ENCODE measurements around the gene AFF2.

AFF2 gene

DNA sequence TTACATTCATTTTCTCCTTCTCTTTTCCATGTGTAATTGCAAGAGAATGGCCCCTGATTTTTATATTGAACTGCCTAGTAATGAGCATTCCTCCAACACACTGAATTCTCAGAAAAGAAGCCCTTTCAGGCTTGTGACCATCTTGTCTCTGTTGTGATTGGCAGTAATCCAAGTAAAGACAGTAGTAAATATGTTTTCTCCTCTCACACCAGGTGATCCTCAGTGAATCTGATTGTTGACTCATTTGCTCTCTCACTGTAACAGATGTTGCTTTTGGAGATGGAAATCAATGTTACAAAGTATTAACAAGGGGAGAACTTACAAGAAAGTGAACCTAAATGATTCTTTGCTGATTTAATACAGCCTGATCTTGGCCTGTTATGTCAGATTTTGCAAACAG lies 271.0 kb downstream of the AFF2 start:
- DNase-seq = no peak

DNA sequence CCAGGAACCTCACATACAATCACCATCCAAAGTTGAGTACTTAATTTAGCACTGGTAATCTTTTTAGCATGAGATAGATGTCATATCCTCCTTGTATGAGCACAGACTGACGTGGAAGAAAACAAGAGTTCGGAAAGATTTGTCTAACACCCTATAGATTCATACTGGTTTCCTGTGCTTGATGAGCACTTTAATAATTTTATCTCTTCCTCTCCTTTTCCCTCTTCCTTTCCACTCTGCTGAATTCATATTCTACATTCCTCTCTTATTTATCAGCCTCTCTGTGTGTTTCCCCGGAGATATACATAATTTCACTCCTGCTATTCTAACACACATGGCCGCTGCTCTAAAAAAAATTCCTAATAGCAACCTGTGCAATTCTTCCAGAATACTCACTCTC lies 273.9 kb downstream of the AFF2 start:
- DNase-seq = no peak

DNA sequence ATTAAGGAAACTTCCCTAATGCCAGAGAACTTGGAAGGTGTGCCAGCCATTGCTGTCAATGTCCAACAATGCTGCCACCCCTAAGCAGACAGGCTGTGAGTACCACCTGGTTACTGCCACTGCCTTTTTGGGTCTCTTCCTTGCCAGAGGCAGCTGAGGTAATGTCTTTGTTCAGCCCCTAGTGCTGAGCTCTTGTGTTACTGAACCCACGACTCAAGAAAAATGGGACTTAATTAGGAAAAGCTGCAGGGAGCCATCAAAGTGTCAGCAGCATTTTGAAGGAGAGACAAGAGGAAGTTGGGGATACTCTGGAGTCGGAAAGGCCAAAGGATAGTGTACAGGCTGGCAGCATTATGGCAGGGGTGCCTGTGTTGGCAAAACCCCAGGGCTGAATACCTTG lies 283.7 kb downstream of the AFF2 start:
- no peak for DNase-seq

GRCh38 chrX:148784856-148785255 lies 284.4 kb downstream of the AFF2 start:
- DNase-seq = no peak

- no peak for DNase-seq
Observed at GRCh38 chrX:148785256-148785655, 284.8 kb downstream of the AFF2 start.

DNA sequence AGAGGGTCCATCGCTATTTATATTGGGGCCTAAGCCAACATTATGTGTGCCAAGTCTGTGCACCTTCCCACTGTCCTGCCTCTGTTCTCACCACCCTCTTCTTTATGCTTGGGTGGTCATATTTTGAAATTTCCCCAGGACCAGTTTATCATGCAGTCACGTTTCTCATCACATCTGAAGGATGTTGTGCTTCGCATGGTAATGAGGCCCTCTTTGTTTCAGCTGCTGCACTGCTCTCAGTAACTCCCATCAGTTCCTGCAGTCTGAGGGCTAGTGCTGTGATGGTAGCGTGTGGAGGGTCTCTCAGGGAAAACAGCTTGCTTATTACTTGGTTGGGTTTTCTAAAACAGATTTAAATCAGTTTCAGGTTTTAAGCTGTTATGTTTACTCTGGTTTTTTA lies 288.0 kb downstream of the AFF2 start:
- no peak for DNase-seq

GRCh38 chrX:148794350-148794749 lies 293.9 kb downstream of the AFF2 start:
- no peak for DNase-seq

- no peak for DNase-seq
Observed at GRCh38 chrX:148804579-148805355, 304.4 kb downstream of the AFF2 start.

DNA sequence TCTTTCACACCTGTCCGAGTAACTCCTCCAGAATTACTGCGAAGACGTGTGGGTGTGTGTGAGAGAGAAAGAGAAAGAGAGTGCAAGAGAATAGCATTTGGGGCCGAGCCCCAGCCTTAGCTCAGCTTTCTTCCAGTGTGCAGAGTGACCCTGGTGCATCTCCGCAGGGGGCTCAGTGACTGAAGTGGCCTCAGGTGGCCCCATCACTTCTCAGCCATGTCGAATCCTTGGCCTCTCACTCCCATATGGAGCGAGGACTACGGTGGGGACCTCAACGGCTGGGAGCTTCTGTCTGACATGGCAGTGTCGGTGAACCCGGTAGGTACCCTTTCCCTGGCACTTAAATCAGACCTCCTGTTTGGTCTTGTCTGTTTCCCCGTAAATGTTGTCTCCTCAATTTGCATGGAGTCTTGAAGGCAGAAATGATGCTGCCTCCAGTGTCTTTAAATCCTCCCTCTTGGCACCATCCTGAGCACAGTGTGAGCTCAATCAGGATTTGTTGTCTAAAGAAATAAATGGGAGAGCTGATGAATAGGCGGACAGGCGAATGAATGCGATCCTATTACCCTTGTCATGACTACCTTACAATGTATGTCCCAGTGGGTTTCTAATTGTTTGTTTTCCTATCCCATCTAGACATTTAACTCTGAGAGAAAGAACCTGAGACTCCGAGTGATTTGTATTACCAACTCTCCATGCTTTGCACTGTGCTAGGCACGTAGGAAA lies 305.9 kb downstream of the AFF2 start:
- DNase-seq = no peak

- DNase-seq = no peak
Observed at GRCh38 chrX:148808833-148809232, 308.4 kb downstream of the AFF2 start.

DNA sequence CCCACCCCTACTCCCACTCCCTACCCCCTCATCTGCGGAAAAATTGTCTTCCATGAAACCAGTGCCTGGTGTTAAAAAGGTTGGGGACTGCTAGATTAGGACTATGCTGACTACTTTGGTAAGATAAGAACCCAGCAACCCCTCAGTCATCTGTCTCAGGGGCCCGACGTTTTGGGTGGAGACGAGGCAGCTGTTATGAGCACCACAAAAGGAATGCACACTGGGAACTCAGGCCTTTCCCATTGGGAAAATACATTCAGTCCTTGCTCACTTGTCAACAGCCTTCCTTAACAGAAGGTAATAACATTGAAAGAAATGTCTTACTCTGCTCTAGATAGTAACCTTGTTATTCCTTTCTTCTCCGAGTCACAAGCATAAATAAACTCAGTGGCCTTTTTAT lies 310.8 kb downstream of the AFF2 start:
- no peak for DNase-seq

- DNase-seq = no peak
Observed at GRCh38 chrX:148813422-148813821, 313.0 kb downstream of the AFF2 start.

DNA sequence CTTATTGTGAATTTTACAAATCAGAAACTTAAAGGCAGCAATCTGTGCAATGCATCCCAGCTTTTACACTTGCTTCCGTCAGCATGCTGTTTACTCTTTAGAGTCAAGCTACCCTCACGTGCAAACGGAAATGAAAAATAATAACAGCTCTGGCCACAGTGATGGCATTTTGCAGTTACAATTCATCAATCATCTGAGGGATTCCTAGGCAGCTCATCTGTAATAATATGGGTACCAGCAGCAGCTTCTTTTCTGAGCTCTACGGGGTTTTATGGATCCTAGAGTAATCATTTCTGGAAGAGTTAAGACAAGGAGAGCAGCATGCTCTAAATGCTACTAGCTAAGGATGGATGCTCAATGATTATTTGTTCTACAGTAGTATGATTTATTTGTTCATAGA lies 313.6 kb downstream of the AFF2 start:
- DNase-seq = no peak

GRCh38 chrX:148815218-148815961 lies 315.0 kb downstream of the AFF2 start:
- DNase-seq = no peak

DNA sequence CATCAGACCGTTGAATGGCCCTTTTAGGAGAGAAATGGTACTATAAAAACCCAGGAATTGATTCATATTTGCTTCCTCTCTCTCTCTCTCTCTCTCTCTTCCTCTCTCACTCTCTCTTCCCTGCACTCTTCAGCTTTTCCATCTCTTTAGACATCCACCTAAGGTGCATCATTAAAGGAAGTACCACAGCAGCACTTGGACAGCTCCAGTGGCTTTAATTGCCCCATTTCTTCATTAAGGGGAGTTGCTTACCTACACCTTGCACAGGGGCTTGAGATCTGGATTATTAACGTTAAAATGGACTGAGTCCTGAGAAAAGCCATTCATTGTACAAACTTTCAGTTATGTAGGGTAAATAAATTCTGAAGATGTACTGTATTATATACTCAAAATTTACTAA lies 323.6 kb downstream of the AFF2 start:
- no peak for DNase-seq

GRCh38 chrX:148825696-148826095 lies 325.3 kb downstream of the AFF2 start:
- DNase-seq = no peak

- DNase-seq = no peak
Observed at GRCh38 chrX:148836741-148837140, 336.3 kb downstream of the AFF2 start.

DNA sequence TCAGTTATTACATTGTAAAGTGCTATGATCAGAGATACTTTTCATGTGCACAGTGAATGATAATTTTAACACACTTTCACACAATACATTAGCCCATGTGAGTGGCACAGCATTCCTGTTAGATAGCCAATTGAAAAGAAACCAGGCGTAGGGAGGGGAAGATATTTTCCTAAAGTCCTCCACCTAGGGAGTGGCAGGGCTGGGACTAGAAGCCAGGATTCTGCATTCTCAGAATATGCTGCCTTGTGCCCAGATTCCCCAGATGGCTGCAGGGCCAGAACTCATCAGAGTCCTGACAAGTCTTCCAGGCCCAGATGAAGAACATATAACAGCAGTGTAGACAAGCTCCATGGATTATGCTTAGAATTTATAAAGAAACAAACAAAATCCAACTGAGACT lies 350.2 kb downstream of the AFF2 start:
- no peak for DNase-seq

- no peak for DNase-seq
Observed at GRCh38 chrX:148854306-148854705, 353.9 kb downstream of the AFF2 start.

- no peak for DNase-seq
Observed at GRCh38 chrX:148856505-148856904, 356.1 kb downstream of the AFF2 start.

- no peak for DNase-seq
Observed at GRCh38 chrX:148865277-148866210, 365.1 kb downstream of the AFF2 start.

DNA sequence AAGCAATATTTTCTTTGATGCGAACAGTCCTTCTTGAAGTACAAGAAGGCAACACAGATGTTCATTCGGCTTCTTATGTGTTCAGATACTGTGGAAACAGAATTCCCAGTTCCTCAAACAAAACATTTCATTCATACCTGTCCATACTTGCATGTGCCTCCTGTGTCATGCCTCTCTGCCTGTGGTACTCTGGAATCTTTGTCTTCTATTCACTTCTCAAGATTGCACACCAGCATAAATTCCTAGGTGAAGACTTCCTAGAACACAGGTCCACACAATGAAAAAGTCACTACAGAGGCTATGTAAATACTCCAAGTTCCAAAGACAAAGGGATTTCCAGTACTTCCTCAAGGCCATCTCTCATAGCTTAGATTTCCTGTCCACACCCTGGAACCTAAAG lies 367.2 kb downstream of the AFF2 start:
- DNase-seq = no peak
